GM12873 (cell line): ENCODE measurements around the gene HS3ST1.
A peak's percentile ranks its signal among the peaks of the same experiment; 100 is the strongest.

Experiments used
- CTCF ChIP-seq: IDR thresholded peaks from 2 replicates; pipeline ENCODE4 v1.5.1; 2012; ENCODE audit warnings: low read depth, mild to moderate bottlenecking, moderate library complexity, low read length, control low read depth; ENCODE audit not compliant: insufficient read depth; ENCODE audit errors: missing control alignments

Gene HS3ST1

DNA sequence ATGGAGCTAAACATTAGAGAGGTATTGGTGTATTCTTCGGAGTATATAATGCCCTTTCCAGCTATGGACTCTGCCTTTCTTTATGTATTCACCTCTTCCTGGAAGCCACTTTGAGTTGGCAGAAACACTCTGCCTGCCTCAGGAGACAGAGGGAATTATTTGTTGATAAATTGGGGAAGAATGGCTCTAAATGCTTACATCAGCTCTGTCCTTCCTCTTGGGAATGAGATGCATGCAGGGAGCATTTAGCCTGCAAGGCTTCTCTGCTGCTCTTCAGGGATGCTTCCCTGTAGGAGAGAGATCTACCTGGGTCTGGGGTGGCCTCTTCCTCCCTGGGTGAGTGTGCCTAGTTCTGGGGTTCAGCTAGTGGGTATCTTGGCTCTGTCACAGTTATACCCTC is 6.9 kb upstream of the HS3ST1 start:
- TF ChIP-seq CTCF = no peak

DNA sequence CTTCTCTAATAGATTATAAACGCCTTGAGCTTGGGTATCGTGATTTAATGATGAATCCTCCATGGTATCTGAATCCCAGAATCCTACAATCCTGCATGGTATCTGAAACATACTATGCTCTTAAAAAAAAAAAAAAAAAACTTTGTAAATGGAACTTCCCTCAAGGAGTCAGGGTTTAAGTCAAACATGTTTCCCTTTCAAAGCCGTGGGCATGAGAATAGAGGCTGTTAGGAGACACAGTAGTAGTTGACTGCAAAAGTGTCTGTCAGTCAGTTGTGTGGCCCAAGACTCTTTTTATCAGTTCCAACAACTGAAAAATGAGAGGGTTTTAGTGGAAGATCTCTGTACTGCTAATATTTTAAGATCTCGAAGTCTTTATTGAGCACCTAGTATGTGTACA is 2.4 kb upstream of the HS3ST1 start:
- TF ChIP-seq CTCF = no peak

DNA sequence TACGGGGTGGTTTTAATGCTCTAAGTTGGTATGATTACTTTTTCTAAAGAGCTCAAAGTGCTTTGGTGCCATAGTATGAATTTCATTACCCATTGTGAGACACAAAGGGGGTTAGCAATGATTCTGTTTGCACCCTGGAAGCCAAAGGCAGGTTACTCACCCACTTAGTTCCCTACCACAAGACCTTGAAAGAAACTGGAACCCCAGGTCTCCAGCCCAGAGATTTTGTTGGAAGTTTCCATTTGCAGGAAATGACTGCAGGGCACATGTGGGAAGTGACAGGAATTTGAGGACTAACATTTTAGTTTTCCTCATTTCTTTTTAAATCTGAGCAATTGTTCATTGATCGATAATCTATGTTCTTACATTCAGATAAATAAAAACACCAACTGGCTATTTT is 1.8 kb upstream of the HS3ST1 start:
- no peak for TF ChIP-seq CTCF

DNA sequence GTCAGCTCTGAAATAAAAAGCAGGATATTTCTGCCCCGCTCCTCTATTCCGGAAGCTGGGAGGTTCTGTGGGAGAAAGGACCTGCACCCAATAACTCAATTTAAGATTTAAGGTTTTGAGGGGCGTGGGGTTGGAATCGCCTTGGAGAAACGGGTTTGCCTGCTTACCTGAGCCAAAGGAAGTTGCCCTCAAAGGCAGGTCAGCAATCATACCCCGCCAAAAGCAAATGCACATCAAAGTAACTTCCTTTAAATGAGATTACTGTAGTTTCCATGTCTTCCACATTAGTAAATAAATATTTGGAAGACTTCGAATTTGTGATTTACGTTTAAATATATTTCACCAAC is 978 bp upstream of the HS3ST1 start:
- TF ChIP-seq CTCF = no peak

DNA sequence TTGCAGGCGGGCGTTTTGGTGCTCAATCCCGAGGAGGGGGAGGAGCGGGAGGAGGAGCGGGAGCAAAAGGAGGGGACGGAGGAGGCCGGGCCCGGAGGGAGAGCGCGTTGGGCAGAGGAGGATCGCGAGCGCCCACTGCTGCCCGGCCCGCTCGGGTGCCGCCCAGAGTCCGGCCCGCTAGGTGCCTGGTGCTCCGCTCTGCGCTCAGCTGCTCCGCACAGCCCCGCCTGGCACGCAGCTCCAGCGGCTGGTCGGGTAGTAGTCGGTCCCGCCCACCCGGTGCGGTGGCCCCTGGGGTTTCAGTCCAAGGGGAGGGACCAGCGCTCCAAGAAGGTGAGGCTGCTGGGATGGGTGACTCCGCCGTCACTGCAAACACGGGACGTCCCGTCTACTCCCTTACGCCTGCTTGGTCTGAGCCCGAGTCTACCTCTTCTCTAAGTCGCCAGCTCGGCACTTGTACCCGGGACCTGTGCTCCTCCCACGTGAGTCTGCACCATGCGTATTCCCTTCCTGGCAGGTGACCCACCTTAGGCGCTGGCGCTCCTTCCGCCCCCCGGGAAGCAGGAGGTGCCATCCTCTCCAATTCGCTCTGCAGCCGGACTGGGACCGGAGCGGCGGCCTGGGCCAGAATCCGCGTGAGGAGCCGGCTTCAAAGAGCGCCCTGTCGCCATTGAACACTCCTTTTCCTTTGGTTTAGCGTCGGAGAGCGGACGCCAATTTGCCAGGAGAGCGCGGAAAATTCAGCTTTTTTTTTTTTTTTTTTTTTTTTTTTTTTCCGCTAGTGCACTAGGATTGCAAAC is 405 bp upstream of the HS3ST1 start:
- TF ChIP-seq CTCF = peak; percentile 75

DNA sequence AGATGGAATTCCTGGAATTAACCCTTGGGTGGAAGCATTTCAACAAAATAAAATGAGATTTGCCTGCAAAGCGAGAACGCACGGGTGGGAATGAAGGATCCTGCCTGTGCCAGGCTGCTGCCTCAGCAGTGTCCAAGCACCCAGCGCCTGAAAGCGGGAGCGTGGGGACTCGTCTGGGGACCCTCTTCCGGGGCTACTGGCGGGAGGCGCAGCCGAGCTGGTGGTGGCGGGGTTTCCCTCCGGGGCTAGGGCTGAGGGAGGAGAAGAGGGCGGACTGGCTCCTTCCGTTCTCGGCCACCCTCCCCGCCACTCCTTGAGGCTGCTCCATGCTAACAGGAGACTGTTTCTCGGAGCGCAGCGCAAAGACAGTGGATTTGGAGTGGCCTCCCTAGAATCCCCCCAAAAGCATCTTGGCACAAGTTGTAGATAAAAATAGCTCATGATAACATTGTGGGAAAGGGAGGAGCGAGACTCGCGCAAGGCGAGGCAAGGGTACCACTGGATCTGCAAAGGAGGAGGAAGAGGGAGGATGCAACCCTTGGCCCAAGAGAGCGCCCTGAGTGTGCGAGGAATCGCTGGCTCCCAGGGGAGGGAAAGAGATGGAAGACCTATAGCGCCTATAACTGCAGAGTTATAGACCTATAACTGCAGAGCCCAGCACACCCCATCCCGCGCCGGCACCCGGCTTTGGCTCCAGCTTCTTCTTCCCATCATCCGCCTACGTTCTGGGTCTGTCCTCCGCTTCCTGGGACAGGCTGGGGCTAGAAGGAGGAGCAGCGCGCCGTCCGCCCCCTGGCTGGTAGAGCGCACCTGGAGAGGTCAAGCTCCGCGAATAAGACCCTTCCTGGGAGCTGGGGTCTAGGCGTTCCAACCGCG is 1.3 kb downstream of the HS3ST1 start:
- TF ChIP-seq CTCF = no peak

DNA sequence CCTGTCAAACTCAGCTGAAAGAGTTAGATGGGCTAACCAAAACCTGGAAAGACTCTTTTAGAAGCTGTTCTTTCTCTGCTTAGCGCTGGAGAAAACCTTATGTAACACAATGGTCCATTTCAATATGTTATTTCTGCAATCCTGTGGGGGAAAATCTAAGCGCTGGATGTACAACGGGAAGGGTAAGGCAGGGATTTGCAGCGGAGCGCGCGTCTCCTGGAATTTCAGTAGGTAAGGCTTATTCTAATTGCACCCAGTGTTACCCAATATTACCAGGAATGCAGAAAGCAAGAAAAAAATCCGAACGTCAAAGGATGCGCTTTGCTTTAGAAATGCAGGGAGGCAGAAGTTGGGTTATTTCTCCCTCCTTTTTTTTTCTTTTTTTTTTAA is 2.0 kb downstream of the HS3ST1 start:
- TF ChIP-seq CTCF = no peak
